HG02852 (cell line): Measurements from ENCODE around the gene EPHX1.
"Not testable (repeated sequence)": the region's sequence is repeated elsewhere in the genome, so short reads cannot be mapped to it uniquely, and the experiment has no call there.

Experiments
- ATAC-seq: cut with Tn5 transposase; IDR thresholded peaks from one replicate; pipeline ENCODE4 v1.9.1; 2021; ENCODE audit warnings: mild to moderate bottlenecking, moderate library complexity; ENCODE audit not compliant: unreplicated experiment

EPHX1 gene

DNA sequence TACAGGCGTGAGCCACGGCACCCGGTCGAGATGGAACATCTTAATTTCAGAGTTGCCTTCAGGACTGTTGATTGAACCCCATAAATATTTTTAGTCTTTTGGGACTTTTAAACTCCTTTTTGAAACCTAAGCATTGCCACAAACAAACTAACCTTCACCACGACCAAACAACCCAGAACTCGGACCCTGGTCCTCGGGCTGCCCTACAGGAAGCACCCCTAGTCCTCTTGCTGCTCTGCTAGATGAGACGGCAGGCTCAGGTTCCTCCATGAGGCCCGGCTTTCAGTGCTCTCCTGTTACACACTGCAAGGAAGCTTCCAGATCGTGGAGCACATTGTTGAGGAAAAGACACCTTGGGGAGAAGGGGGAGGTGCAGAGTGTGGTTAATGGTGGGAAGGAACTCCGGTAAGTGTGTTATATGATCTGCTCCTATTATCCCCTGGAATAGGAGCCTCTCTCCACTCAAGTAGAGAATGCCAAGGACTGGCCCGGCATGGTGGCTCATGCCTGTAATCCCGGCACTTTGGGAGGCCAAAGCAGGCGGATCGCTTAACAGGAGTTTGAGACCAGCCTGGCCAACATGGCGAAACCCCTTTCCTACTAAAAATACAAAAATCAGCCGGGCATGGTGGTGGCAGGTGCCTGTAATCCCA is 5.7 kb downstream of the EPHX1 start:
- no peak for ATAC-seq

DNA sequence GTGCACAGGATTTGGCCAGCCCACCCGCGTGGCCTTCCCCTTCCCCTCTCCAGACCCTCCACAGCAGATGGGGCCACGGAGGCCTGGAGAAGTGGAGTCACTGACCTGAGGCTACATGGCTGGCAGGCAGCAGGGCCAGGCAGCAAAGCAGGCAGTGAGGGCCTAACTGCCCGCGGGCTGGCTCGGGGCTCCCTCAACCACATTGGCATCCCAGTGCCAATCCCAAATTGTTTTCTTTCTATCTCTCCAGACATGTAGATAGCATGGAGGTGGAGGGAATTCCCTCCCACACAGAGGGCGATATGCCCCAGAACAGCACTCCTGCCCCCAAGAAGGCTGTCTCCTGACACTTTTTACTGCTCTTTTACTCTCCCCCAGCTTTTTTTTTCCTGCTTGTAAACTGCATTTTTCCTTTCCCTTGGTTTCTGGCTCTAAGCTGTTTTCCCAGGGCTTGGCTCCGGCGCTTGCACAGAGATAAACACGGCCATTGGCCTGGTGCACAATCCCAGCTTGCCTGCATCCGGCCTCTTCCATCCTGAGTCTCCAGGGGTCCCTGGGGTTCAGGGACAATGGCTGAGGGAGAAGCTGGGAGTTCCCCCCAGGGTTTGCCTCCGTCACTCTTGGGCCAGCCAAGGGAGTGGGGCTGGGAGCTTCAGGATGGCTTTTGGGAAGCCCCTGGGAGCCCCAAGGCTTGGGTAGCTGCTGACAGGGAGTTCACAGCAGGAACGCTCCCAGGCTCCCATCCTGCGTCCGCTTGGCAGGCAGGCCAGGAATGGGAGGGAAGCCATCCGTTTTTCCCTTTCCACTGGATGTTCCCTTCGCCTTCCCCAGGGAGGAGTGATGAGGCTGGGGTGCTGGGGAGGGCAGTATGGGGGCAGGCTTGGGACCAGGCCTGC is 7.0 kb downstream of the EPHX1 start:
- ATAC-seq = no peak

DNA sequence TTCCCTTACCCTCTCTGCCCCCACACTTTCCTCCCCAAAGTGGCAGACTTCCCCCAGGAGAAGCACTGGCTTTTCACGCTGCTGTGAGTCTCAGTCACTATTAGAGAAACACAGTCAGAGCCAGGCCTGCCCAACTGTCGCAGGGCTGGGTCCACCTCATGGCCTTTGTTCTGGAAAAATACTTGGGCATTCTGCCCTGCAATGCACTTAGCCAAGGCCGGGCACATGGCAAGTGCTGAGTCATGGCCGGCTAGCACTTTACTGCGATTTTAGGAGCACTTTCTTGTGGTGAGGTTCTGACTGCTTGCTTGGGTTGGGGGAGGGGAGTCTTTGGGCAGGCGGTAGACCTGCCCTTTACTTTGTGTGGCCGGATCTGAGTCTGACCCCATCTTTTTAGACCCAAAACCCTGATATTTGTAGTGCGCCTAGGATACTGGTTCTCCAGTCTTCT is 7.7 kb downstream of the EPHX1 start:
- ATAC-seq = no peak

DNA sequence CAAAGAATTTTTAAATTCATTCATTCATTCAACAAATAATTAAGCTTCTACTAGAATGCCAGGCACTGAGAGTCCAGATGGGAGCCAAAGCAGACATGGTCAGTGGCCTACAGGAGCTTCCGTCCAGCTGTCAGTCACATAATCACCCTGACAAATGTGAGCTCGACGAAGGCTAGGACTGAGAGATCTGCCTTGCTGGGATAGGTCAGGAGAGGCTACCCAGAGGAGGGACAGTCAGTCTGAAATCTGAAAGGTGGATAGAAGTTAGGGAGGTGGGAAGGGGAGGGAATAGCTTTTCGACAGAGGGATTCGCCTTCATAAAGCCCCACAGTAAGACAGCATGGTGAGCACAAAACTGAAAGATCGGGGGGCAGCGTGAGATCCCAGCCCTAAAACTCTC is 8.3 kb downstream of the EPHX1 start:
- no peak for ATAC-seq

DNA sequence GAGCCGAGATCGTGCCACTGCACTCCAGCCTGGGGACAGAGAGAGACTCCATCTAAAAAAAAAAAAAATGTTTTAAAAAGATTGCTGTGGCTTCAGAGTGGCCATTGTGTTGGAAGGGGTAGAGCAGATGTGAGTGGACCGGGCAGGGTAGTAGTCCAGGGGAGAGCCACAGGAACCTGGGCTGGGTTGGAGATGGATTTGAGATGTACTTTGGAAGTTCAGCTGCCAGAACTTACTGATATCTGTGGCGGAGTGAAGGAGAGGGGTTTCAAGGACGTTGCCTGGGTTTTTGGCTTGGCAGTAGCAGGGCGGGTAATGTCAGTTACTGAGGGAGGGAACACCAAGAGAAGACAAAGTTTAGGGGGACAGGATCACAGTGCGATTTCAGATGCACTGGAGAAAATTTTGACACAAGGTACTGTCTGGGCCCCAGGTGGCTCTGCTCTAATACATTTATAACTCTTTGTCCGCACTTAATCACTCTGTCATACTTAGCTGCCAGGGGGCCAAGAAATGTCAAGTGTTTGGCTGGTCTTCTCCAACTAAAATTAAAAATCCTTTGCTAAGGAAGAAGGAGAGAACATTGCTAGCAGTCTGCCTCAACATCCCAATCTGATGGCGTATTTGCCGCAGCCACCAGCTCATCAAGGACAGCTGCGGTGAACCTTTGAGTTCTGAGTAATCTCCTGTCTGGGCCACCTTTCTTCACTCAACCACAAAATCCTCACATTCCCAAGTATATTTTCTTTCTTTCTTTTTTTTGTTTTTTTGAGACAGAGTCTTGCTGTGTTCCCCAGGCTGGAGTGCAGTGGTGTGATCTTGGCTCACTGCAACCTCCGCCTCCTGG is 9.6 kb downstream of the EPHX1 start:
- ATAC-seq = no peak

DNA sequence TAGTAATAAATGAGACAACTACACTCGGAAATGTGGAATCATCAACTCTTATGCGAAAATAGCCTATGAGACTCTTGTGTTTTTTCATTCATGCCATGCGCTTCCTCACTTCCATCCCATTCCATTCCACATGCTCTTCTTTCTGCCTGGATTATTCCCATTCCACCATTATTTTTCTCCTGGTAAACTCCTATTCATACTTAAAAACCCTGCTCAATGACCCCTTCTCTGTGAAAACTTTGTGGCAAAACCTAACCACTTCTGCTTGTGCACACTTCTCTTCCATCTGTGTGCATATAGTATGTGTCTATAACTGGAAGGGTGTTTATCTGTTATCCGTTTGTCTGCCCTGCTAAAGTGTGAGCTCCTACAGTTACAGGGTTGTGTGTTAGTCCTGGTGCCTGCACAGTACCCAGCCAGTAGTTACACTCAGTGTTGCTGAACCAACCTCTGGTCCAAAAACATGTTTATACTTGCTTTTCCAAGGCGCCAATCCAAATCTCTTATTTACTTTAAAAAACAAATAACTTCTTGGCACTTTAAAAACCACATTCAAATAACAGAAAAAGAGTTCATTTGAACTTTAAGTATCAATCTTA is 10.7 kb downstream of the EPHX1 start:
- no peak for ATAC-seq

DNA sequence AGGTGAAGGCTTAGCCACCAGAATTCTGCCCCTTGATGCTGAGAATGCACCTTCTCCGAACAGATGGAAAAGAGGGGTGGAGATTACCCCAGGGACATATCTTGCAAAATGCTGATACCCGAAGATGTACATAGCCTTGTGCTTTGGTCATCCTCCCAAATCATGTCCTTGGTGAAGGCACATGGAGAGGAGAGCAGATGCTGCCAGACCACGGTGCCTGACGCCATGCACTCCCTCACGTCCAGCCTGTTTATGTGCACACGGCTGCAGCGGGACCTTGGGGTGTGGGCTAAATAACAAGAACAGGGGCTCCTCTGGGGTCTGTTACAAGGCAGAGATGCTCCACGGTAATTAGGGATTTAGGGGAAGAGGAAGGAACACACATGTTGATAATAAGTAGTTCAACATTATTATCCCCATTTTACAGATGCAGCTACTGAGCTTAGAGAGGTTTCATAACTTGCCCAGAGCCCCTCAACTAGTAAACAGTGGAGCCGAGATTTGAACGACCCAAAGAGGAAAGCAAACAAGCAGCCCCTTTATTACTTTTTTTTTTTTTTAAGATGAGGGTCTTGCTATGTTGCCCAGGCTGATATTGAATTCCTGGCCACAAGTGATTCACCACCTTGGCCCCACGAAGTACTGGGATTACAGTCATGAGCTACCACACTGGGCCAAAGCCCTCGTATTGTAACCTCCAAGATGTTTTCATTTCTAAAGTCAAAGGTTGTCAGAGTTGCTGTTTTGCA is 12.9 kb downstream of the EPHX1 start:
- ATAC-seq = no peak

DNA sequence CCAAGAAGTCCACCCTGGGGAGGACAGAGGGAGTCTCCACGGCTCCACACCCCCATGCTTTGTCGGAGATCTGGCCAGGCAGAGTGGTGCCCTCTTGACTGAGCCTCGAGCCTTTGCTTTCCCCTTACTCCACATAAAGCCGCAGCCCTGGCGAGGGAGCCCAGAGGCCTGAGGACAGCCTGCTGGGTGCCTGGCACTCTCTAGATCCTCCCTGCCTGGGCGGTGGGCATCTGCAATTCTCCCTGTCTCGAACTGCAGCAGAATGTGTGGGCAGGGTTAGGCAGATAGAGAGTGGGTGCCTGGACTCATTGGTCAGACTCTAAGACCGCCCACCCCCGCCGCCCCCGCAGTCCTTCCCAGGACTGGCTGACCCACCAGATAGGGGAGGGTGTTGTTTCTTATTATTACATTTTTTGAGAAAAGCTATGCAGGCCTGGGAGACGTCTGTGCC is 13.9 kb downstream of the EPHX1 start:
- ATAC-seq = no peak

DNA sequence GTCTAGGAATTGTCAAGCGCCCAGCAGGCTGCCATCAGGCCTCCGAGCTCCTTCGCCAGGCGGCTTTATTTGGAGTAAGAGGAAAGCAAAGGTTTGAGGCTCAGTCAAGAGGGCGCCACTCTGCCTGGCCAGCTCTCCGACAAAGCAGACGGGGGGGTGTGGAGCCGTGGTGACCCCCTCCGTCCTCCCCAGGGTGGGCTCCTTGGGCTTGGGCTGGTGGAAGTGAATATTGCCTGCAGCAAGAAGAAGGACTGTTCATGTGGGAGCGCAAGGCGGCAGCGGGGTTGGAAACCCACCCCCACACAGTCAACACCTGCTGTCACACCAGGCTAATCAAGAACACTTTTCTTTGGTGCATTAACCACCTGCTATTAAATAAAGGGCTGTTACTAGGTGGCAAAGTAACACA is 14.6 kb downstream of the EPHX1 start:
- ATAC-seq = no peak

DNA sequence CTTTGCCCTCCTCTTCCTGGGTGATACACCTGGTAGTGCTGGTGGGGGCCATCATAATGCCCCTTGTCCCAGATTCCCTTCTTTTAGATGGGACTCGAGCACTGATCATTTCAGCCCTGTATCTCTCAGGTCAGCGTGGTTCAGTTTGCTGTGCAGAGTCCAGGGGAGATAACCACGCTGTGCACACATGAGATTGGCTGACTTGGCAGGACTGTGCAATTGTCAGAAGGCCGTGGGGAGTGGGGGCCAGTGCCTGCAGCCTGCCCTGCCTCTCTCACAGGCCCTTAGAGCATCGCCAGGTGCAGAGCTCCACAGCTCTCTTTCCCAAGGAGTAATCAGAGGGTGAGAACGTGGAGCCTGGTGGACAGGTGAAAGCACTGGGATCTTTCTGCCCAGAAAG is 15.2 kb downstream of the EPHX1 start:
- no peak for ATAC-seq

DNA sequence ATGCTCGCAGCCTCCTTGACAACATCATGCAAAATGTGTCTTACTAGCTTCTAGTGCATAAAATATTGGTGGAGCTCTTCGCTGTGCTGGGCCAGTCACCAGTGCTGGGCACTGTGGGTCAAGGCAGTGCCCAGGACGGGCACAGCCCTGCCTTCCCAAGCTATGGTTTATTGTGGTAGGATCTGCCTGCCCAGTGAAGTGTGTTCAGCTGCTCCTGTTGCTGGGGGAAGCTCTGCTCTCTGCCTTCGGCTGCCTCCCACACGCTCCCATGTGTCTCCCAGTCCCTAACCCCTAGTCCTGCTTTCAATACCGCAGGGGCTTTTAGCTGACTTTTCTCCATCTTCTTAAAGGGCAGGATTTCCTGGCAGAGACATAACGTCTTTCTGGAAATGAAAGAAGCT is 15.7 kb downstream of the EPHX1 start:
- ATAC-seq = no peak

DNA sequence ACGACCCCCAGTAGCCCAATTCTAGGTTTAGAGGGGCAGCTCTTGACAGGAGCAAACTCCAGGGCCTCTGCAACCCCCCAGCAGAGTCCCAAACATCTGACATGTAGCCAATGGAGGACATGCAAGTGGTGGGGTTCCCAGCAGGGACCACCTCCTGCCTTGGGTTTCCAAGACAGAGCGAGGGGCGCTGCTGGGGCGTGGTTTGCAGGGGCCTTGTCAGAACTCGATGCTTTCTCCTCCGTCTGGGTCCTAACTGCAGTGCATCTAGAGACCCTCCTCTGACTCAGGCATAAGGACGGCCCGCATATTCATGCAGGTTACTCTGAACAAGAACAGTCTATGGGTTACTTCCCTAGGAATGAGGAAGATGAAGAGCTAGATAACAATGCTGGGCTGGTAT is 17.2 kb downstream of the EPHX1 start:
- ATAC-seq = no peak

DNA sequence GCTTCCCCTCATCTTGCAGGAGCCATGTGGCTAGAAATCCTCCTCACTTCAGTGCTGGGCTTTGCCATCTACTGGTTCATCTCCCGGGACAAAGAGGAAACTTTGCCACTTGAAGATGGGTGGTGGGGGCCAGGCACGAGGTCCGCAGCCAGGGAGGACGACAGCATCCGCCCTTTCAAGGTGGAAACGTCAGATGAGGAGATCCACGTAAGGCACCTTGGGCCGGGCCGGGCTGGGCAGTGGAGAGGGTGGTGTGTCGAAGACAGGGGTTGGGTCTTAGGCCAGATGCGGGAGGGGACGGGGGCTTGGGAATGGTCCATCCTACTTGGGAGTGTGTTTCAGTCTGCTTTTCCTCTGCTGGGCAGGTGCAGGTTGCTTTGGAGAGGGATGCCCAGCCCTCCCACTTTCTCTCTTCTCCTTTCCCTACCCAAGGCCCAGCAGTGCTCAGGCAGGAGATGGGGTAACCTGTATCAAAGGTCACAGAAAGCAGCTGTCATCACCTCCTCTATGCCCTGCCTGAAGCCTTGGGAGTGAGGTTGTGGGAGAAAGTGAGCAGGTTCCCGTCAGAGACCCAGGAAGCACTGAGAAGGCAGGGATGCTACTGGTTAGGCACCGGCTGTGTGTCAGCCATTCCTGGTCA is 18.9 kb downstream of the EPHX1 start:
- no peak for ATAC-seq

DNA sequence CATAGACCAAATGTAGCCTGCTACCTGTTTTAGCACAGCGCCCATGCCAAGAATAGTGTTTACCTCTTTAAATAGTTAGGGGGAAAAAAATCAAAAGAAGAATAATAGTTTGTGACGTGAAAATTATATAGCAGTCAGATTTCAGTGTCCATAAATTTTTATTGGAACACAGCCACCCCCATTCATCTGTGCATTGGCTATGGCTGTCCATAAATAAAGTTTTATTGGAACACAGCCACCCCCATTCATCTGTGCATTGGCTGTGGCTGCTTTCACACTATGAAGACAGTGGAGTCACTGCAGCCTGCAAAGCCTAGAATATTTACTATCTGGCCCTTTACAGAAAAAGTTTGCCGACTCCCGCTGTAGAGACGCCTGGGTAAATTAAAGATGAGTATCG is 20.9 kb downstream of the EPHX1 start:
- no peak for ATAC-seq

DNA sequence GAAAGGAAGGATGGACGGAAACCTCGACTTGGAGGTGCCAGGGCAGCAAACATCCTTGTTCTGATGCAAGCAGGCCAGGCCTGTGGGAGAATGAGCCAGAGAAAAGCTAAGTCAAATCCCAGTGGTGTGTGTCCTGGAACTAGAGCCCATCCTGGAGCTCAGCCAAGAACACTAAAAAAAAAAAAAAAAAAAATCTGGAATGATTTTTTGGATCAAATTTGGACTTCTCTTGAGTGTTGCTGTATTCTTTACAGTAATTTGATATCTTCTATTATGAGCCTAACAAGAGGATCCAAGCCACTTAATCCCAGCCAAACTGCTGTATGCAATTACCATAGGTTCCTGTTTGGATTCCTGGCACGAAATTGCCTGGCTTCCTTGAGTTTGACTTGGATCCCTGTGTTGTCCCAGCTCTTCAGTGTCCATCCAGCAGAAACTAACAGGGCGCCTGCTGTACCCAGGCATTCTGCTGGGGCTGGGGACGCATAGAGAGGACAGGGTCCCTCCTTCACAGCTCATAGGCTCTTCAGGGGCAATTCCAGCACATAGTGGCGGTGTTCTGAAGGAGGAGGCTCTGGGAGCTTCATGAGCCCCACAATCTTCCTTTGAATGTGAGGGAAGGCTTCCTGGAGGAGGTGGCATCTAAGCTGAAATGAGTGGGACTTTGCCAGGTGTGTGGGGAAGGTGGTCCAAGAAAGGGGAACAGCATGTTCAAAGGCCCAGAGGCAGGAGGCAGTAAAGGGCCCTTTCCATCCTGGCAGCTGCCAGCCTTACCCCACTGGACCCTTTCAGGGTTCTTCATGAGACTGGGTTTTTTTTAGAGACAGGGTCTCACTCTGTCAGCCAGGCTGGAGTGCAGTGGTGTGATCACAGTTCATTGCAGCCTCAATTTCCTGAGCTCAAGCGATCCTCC is 24.7 kb downstream of the EPHX1 start:
- no peak for ATAC-seq

DNA sequence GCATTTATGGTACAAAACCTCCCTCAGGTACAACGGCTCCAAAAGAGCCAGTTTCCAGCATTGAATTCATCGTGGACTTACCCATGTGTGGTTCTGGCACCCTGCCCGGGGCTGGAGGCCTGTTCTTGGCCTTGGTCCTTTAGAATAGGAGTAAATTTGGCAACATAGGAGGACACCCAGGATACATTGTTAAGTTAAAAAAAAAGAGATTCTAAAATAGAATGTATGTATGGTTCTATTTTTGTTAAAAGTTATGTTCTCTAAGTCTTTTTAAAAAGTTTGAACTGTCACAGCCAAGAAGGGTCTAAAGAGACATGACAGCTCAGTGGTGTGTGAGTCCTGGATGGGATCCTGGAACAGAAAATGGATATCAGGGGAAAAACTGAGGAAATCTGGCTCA is 25.9 kb downstream of the EPHX1 start:
- no peak for ATAC-seq

DNA sequence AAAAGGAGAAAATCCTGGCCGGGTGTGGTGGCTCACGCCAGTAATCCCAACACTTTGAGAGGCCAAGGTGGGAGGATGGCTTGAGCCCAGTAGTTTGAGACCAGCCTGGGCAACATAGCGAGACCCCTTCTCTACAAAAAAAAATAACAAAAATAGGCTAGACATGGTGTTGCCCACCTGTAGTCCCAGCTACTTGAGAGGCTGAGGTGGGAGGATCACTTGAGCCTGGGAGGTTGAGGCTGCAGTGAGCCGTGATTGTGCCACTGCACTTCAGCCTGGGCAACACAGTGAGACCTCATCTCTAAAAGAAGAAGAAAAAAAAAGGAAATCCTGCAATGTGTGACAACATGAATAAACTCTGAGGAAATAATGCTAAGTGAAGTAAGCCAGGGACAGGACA is 26.4 kb downstream of the EPHX1 start:
- not testable (repeated sequence) for ATAC-seq

DNA sequence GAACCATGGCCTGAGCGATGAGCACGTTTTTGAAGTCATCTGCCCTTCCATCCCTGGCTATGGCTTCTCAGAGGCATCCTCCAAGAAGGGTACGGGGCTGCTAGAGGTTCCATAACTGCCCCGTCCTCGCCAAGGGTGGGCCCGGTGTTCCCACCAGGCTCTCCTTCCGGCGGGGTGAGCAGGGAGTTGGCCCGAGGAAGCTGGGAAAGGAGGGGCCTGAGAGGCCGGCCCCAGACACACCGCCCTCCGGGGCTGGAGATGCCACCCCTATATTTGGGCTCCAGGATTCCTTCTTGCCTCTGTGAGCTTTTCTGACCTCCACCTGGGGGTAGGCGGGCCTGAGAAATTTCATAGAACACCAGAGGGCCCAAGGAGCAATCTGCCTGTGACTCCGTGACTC is 28.9 kb downstream of the EPHX1 start:
- no peak for ATAC-seq

DNA sequence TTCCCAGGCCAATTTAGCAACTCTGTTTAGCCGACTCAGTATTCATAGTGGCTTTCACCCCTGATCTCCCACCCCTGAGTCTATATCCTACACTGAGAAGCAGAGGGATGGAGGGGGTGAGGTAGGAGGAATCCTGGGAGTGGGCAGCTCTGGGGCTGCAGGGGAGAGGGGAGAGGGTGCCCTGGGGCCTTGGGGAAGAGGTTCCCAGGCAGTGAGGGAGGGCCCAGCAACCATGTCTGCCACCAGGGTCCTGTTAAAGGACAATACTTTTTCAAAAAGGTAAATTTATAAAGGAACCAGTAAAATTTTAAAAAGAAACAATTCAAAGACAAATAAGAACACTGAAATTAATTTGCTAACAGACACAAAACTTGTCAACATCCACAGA is 30.3 kb downstream of the EPHX1 start:
- ATAC-seq = no peak
